ENCODE measurements around the gene C3orf33.

The C3orf33 gene

GRCh38 chr3:155737844-155738460 is 68.1 kb downstream of the C3orf33 start:
- Histone ChIP-seq H3K9me3 (no peaks in the 10 kb centered on the region), H3K4me3 (no peak overlapping the region), H3K4me1 (no peaks in the 10 kb centered on the region), H3K36me3 (no peaks in the 10 kb centered on the region), H3K27ac (no peak overlapping the region), H3K27me3 (peaks cover 0 to 14% of the 10 kb centered on the region in 2 donors)
- DNase-seq = no peak
- intact Hi-C loops (cut with DNase I; ENCODE audit: low total_unique reads) = no loop called here
- no peak for TF ChIP-seq CTCF (IDR thresholded peaks at IDR 0.05)

GRCh38 chr3:155736381-155736780 is 69.7 kb downstream of the C3orf33 start:
- Histone ChIP-seq H3K9me3 (no peaks in the 10 kb centered on the region), H3K27me3 (peaks cover 0 to 5% of the 10 kb centered on the region in 2 donors), H3K4me1 (no peaks in the 10 kb centered on the region), H3K27ac (no peak overlapping the region), H3K4me3 (no peak overlapping the region), H3K36me3 (no peaks in the 10 kb centered on the region)
- TF ChIP-seq CTCF (IDR thresholded peaks at IDR 0.05) = no peak
- no peak for DNase-seq
- intact Hi-C loops (cut with DNase I; ENCODE audit: low total_unique reads) = no loop called here

GRCh38 chr3:155730843-155731242 is 75.2 kb downstream of the C3orf33 start:
- H3K27me3 ChIP-seq = peaks cover 0 to 5% of the 10 kb centered on the region in 2 donors
- H3K27ac ChIP-seq = no peak overlapping the region
- DNase-seq = no peak
- H3K4me1 ChIP-seq = no peaks in the 10 kb centered on the region
- no peaks in the 10 kb centered on the region for H3K9me3 ChIP-seq
- intact Hi-C loops (cut with DNase I; ENCODE audit: low total_unique reads) = no loop called here
- TF ChIP-seq CTCF (IDR thresholded peaks at IDR 0.05) = no peak
- H3K4me3 ChIP-seq = no peak overlapping the region
- no peaks in the 10 kb centered on the region for H3K36me3 ChIP-seq

- TF ChIP-seq CTCF (IDR thresholded peaks at IDR 0.05) = no peak
- intact Hi-C loops (cut with DNase I; ENCODE audit: low total_unique reads) = no loop called here
- Histone ChIP-seq H3K36me3 (no peaks in the 10 kb centered on the region), H3K27me3 (peaks cover 0 to 5% of the 10 kb centered on the region in 2 donors), H3K4me1 (no peaks in the 10 kb centered on the region), H3K27ac (no peak overlapping the region), H3K9me3 (no peaks in the 10 kb centered on the region), H3K4me3 (no peak overlapping the region)
- DNase-seq = no peak
Measured at GRCh38 chr3:155727836-155728235, 78.2 kb downstream of the C3orf33 start.

- Histone ChIP-seq H3K36me3 (no peaks in the 10 kb centered on the region), H3K27me3 (no peaks in the 10 kb centered on the region), H3K9me3 (peaks cover 0 to 16% (median 15%) of the 10 kb centered on the region in 3 donors), H3K4me1 (no peaks in the 10 kb centered on the region), H3K27ac (no peak overlapping the region), H3K4me3 (no peak overlapping the region)
- no peak for DNase-seq
- intact Hi-C loops (cut with DNase I; ENCODE audit: low total_unique reads) = no loop called here
- no peak for TF ChIP-seq CTCF (IDR thresholded peaks at IDR 0.05)
Measured at GRCh38 chr3:155714295-155714718, 91.8 kb downstream of the C3orf33 start.

Data from tibial artery (tissue), 4 donors.